IMR-90 (cell line): ENCODE results near the gene POMGNT1. TPM values are rescaled to one million over a fixed set of nuclear protein-coding genes. Genes with fewer than 3 reads are reported as not detected.

Experiments
- ATAC-seq: fragments of 200-7000 bp; cut with Tn5 transposase; 2 replicates; pipeline ENCODE4 v1.9.1; 2020; ENCODE audit warnings: low read depth, mild to moderate bottlenecking, moderate library complexity
- BruUV-seq: library from RNA; stranded (reverse); fragments of 400-500 nt; replicated peaks from 2 replicates; lab custom pipeline; 2021; lab: Mats Ljungman, UMichigan
- CTCF ChIA-PET: fragments of 300-600 bp; formaldehyde crosslinking; extraction: SDS; loops from one replicate; lab custom pipeline; 2021; ENCODE audit warnings: antibody characterized with exemption; lab: Yijun Ruan, JAX
- POLR2A ChIA-PET: fragments of 300-600 bp; sonication (Branson Sonifier 250); formaldehyde crosslinking; loops from one replicate; lab custom pipeline; 2022; ENCODE audit warnings: antibody characterized with exemption; ENCODE audit not compliant: unreplicated experiment; lab: Charles Lee
- DNase-seq: peaks from one replicate; pipeline ENCODE4 v3.0.0; 2013
- H2AFZ ChIP-seq: replicated peaks from 2 replicates; pipeline ENCODE3; 2013; ENCODE audit warnings: low read length, mild to moderate bottlenecking; ENCODE audit not compliant: poor library complexity
- H2AK5ac ChIP-seq: 2 replicates; pipeline ENCODE4 v1.6.1; 2013; ENCODE audit warnings: low read depth, low read length, inconsistent platforms
- H2AK9ac ChIP-seq: replicated peaks from 2 replicates; pipeline ENCODE3; 2013; ENCODE audit warnings: mild to moderate bottlenecking, low read depth, low read length, moderate library complexity; ENCODE audit not compliant: poor library complexity
- H2BK120ac ChIP-seq: 2 replicates; pipeline ENCODE4 v1.6.1; 2013; ENCODE audit warnings: low read depth, low read length, inconsistent platforms
- H2BK15ac ChIP-seq: 3 replicates; pipeline ENCODE4 v1.6.1; 2013; ENCODE audit warnings: low read depth, low read length, inconsistent platforms
- H2BK20ac ChIP-seq: 2 replicates; pipeline ENCODE4 v1.6.1; 2013; ENCODE audit warnings: low read depth, mild to moderate bottlenecking, inconsistent platforms, low read length, moderate library complexity
- H2BK5ac ChIP-seq: 2 replicates; pipeline ENCODE4 v1.6.1; 2013; ENCODE audit warnings: mild to moderate bottlenecking, low read depth, low read length, inconsistent platforms; ENCODE audit not compliant: poor library complexity, severe bottlenecking
- H3K14ac ChIP-seq: replicated peaks from 2 replicates; pipeline ENCODE4 v1.6.1; 2013; ENCODE audit warnings: low read depth, low read length, inconsistent platforms
- H3K18ac ChIP-seq: 2 replicates; pipeline ENCODE4 v1.6.1; 2013; ENCODE audit warnings: low read depth, low read length, control low read depth
- H3K23ac ChIP-seq: 2 replicates; pipeline ENCODE4 v1.6.1; 2013; ENCODE audit warnings: low read depth, low read length, inconsistent platforms
- H3K27ac ChIP-seq: 2 replicates; pipeline ENCODE4 v1.5.1; 2013; ENCODE audit warnings: mild to moderate bottlenecking, control low read depth, low read length; ENCODE audit not compliant: insufficient read depth
- H3K27me3 ChIP-seq: 2 replicates; pipeline ENCODE4 v1.6.1; 2013; ENCODE audit warnings: low read length; ENCODE audit not compliant: control insufficient read depth, insufficient read depth
- H3K36me3 ChIP-seq: 2 replicates; pipeline ENCODE4 v1.6.1; 2013; ENCODE audit warnings: low read length, mixed read lengths; ENCODE audit not compliant: control insufficient read depth, insufficient read depth
- H3K4ac ChIP-seq: 2 replicates; pipeline ENCODE4 v1.6.1; 2013; ENCODE audit warnings: low read depth, low read length, inconsistent platforms
- H3K4me1 ChIP-seq: 2 replicates; pipeline ENCODE4 v1.6.1; 2013; ENCODE audit warnings: low read length, mixed read lengths; ENCODE audit not compliant: control insufficient read depth, insufficient read depth
- H3K4me2 ChIP-seq: 2 replicates; pipeline ENCODE4 v1.6.1; 2013; ENCODE audit warnings: low read depth, mild to moderate bottlenecking, control low read depth, low read length, moderate library complexity
- H3K4me3 ChIP-seq: 2 replicates; pipeline ENCODE4 v1.5.1; 2013; ENCODE audit warnings: low read depth, mild to moderate bottlenecking, control low read depth, low read length, moderate library complexity; ENCODE audit not compliant: insufficient read depth
- H3K56ac ChIP-seq: 2 replicates; pipeline ENCODE4 v1.6.1; 2013; ENCODE audit warnings: low read length, inconsistent platforms; ENCODE audit not compliant: insufficient read depth; ENCODE audit errors: extremely low read depth
- H3K79me1 ChIP-seq, 2 experiments: 2 replicates each; pipeline ENCODE4 v1.6.1; 2013; ENCODE audit warnings: low read length in 2 of 2, inconsistent platforms in 1 of 2, low read depth in 1 of 2
- H3K9ac ChIP-seq: 2 replicates; pipeline ENCODE4 v1.6.1; 2013; ENCODE audit warnings: low read depth, low read length, control low read depth
- H3K9me1 ChIP-seq: 2 replicates; pipeline ENCODE4 v1.6.1; 2013; ENCODE audit warnings: low read length, inconsistent platforms; ENCODE audit not compliant: insufficient read depth
- H3K9me3 ChIP-seq: 2 replicates; pipeline ENCODE4 v1.6.1; 2013; ENCODE audit warnings: low read length; ENCODE audit not compliant: control insufficient read depth, insufficient read depth
- H4K20me1 ChIP-seq: 2 replicates; pipeline ENCODE4 v1.6.1; 2013; ENCODE audit warnings: low read length, inconsistent platforms; ENCODE audit not compliant: insufficient read depth
- H4K5ac ChIP-seq: 2 replicates; pipeline ENCODE4 v1.6.1; 2013; ENCODE audit warnings: mild to moderate bottlenecking, low read depth, low read length, control low read depth
- H4K8ac ChIP-seq, 2 experiments: 2 replicates each; pipeline ENCODE4 v1.6.1; 2013; ENCODE audit warnings: low read depth in 2 of 2, low read length in 2 of 2, control low read depth in 1 of 2, inconsistent platforms in 1 of 2
- H4K91ac ChIP-seq: 2 replicates; pipeline ENCODE4 v1.6.1; 2013; ENCODE audit warnings: low read depth, low read length, inconsistent platforms; ENCODE audit not compliant: insufficient read depth
- CEBPB ChIP-seq: IDR thresholded peaks from 2 replicates; pipeline ENCODE4 v1.6.1; 2012; ENCODE audit warnings: low read depth, low read length, improper control_type of control experiment
- FOS ChIP-seq: fragments of 150-350 bp; IDR thresholded peaks from 2 replicates; pipeline ENCODE4 v1.6.1; 2016; ENCODE audit warnings: low read depth, low read length
- MAFK ChIP-seq: IDR thresholded peaks from 2 replicates; pipeline ENCODE4 v1.6.1; 2012; ENCODE audit warnings: low read depth, low read length, improper control_type of control experiment
- MAZ ChIP-seq: IDR thresholded peaks from 2 replicates; pipeline ENCODE4 v1.6.1; 2012; ENCODE audit warnings: low read depth, mild to moderate bottlenecking, low read length, improper control_type of control experiment, moderate library complexity, borderline replicate concordance
- MXI1 ChIP-seq: IDR thresholded peaks from 2 replicates; pipeline ENCODE4 v1.6.1; 2012; ENCODE audit warnings: low read depth, mild to moderate bottlenecking, low read length, moderate library complexity, borderline replicate concordance
- POLR2A ChIP-seq: IDR thresholded peaks from 2 replicates; pipeline ENCODE4 v1.6.1; 2012; ENCODE audit warnings: mild to moderate bottlenecking, low read depth, low read length
- RFX5 ChIP-seq: IDR thresholded peaks from 2 replicates; pipeline ENCODE4 v1.8.0; 2012; ENCODE audit warnings: low read depth, mild to moderate bottlenecking, low read length, moderate library complexity
- USF2 ChIP-seq: fragments of 150-350 bp; IDR thresholded peaks from 2 replicates; pipeline ENCODE4 v1.6.1; 2017; ENCODE audit warnings: mild to moderate bottlenecking, antibody characterized with exemption, low read length, low read depth
- WGBS, 2 experiments: methylation state at CpG; one replicate each; pipeline versions ENCODE4 v1.1.5 to v1.1.7; 2013; ENCODE audit warnings: missing lambda C conversion rate in 2 of 2; ENCODE audit not compliant: insufficient read length in 1 of 2; ENCODE audit errors: extremely low coverage in 2 of 2; 5-methylcytosine and 5-hydroxymethylcytosine counted together
- dilution Hi-C: fragments of 300-500 bp; cut with HindIII; formaldehyde crosslinking; loops from one replicate; pipeline ENCODE4 v1.14.3; 2018; ENCODE audit warnings: low sequenced_read_pairs; ENCODE audit not compliant: unreplicated experiment
- in situ Hi-C: fragments of 300-500 bp; cut with MboI; formaldehyde crosslinking; loops from 3 replicates; pipeline ENCODE4 v1.14.3; 2019; ENCODE audit warnings: low sequenced_read_pairs, inconsistent platforms, mixed read lengths
- intact Hi-C: fragments of 100-400 bp; cut with micrococcal nuclease; formaldehyde crosslinking; loops from 2 replicates; pipeline ENCODE4 v1.10.0; 2022
- polyA plus RNA-seq, 3 experiments: library from polyadenylated mRNA; depleted of rRNA; stranded (reverse); fragments of >200 nt; gene quantifications; 2 replicates each; pipeline ENCODE4 v1.2.3, GENCODE V29; 2012; ENCODE audit warnings: low replicate concordance in 1 of 3
- total RNA-seq: library from RNA; depleted of rRNA; stranded (reverse); fragments of >200 nt; gene quantifications from 2 replicates; pipeline ENCODE4 v1.2.3, GENCODE V29; 2012
- TF ChIP-seq, protein P1 (sequence below): conservative IDR thresholded peaks from 2 replicates; pipeline ENCODE4 v1.5.1; 2012; ENCODE audit warnings: mild to moderate bottlenecking, low read depth, low read length, improper control_type of control experiment

Gene POMGNT1
- total and polyA plus RNA-seq, 2 of the 4 experiments (the other 2 are of a cell fraction): 54.8 to 65.3 TPM

- ATAC-seq: peak; percentile 98
- H2AK9ac ChIP-seq: peak within 1 kb of the TSS; percentile 92
- H3K27me3 ChIP-seq: no peaks in the 10 kb centered on the region
These were observed 49.3 kb upstream of the POMGNT1 start, which contains the start of gene RAD54L for GRCh38 chr1:46247436-46248121. RAD54L (plus strand) TSS chr1:46247763; CDS start chr1:46248406, 643 bp downstream.

More at GRCh38 chr1:46247436-46248121, 49.3 kb upstream of the POMGNT1 start, which contains the start of gene RAD54L:
- Histone ChIP-seq H2BK5ac (peak within 1 kb of the TSS; percentile 6), H3K79me1 (peaks cover 17 to 37% of the 10 kb centered on the region in 2 experiments; a peak in 3 of 4 replicates), H3K9me1 (peaks cover 10% of the 10 kb centered on the region; the same call in 1 of the 2 replicates), H2AK5ac (peak within 1 kb of the TSS; percentile 28; the same call in 1 of the 2 replicates), H3K4me3 (peak within 1 kb of the TSS; percentile 91), H4K91ac (peak within 1 kb of the TSS; percentile 71; the same call in 1 of the 2 replicates), H3K18ac (peak within 1 kb of the TSS; percentile 42), H3K4ac (peak within 1 kb of the TSS; percentile 85), H2AFZ (peak within 1 kb of the TSS; percentile 100), H3K27ac (peak within 1 kb of the TSS; percentile 50), H3K4me2 (peak within 1 kb of the TSS; percentile 93), H4K20me1 (no peaks in the 10 kb centered on the region), H3K9me3 (no peaks in the 10 kb centered on the region), H3K14ac (peak within 1 kb of the TSS; percentile 86), H2BK120ac (peak within 1 kb of the TSS; percentile 57; the same call in 1 of the 2 replicates), H2BK15ac (no peak within 1 kb of the TSS), H3K56ac (peak within 1 kb of the TSS; percentile 78), H2BK20ac (no peak within 1 kb of the TSS), H3K23ac (peak within 1 kb of the TSS; percentile 76; the same call in 1 of the 2 replicates), H4K5ac (peak within 1 kb of the TSS; percentile 23), H4K8ac (peak within 1 kb of the TSS; percentile 77 to 96), H3K9ac (peak within 1 kb of the TSS; percentile 79), H3K4me1 (peaks cover 3% of the 10 kb centered on the region; the same call in 1 of the 2 replicates), H3K36me3 (no peaks in the 10 kb centered on the region)
- DNase-seq: peak; percentile 99
- TF ChIP-seq POLR2A: peak; percentile 64; the same call in 1 of the 2 replicates
- TF ChIP-seq, protein P1, sequence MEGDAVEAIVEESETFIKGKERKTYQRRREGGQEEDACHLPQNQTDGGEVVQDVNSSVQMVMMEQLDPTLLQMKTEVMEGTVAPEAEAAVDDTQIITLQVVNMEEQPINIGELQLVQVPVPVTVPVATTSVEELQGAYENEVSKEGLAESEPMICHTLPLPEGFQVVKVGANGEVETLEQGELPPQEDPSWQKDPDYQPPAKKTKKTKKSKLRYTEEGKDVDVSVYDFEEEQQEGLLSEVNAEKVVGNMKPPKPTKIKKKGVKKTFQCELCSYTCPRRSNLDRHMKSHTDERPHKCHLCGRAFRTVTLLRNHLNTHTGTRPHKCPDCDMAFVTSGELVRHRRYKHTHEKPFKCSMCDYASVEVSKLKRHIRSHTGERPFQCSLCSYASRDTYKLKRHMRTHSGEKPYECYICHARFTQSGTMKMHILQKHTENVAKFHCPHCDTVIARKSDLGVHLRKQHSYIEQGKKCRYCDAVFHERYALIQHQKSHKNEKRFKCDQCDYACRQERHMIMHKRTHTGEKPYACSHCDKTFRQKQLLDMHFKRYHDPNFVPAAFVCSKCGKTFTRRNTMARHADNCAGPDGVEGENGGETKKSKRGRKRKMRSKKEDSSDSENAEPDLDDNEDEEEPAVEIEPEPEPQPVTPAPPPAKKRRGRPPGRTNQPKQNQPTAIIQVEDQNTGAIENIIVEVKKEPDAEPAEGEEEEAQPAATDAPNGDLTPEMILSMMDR: no peak
- TF ChIP-seq RFX5: no peak
- TF ChIP-seq MAZ: peak; percentile 33; the same call in 1 of the 2 replicates
- TF ChIP-seq USF2: peak; percentile 6; the same call in 1 of the 2 replicates
- TF ChIP-seq FOS: peak; percentile 55; the same call in 1 of the 2 replicates
- TF ChIP-seq CEBPB: no peak
- TF ChIP-seq MAFK: no peak
- TF ChIP-seq MXI1: peak; percentile 94
- WGBS, 2 experiments: 0% methylated on average over 10 of the region's 49 CpGs; no CpG with 5 or more reads in 1 of the 2 experiments
- dilution Hi-C loops: no loop called here
- intact Hi-C loops: loop anchor here (1.0 kb wide), 1 partner anchor 101 kb away; no protein-coding TSS in a partner anchor
- ChIA-PET CTCF (interaction anchor here (1.8 kb wide), 1 partner anchor 23 kb away, joined by 6 read pairs; no protein-coding TSS in a partner anchor), POLR2A (interaction anchor here (0.5 to 0.9 kb wide), 3 partner anchors 27 to 56 kb away, joined by 4 to 6 read pairs (median 6); no protein-coding TSS in a partner anchor)
- no TSS peak for BruUV-seq
- in situ Hi-C loops: no loop called here
